PC-3 (cell line): ENCODE results near the gene TRPV6. TPM values are rescaled to one million over a fixed set of nuclear protein-coding genes. Genes with fewer than 3 reads are reported as not detected.

Experiments
- total RNA-seq: library from RNA; depleted of rRNA; stranded (reverse); fragments of >200 nt; gene quantifications from 2 replicates; pipeline ENCODE4 v1.2.3, GENCODE V29; 2014; rRNA removed

TRPV6 gene
- total RNA-seq, 1 experiment from 2014 or later: 1.4 TPM

Other genes starting within 250 kb of the TRPV6 start
- gene PRSS1, start 136.3 kb downstream of the TRPV6 start, total RNA-seq: not detected in 2 replicates
- 0.40 TPM in 1 of 2 replicates, not detected in the other for gene PRSS2, start 114.8 kb downstream of the TRPV6 start, total RNA-seq
- gene EPHB6, start 30.7 kb downstream of the TRPV6 start, total RNA-seq: 30.5 and 48.2 TPM in 2 replicates
- not detected in 2 replicates for gene TRPV5, start 48.0 kb upstream of the TRPV6 start, total RNA-seq
- gene LLCFC1, start 53.7 kb upstream of the TRPV6 start, total RNA-seq: not detected in 2 replicates
- gene KEL, start 76.6 kb upstream of the TRPV6 start, total RNA-seq: 0.18 TPM in 1 of 2 replicates, not detected in the other
- not detected in 2 replicates for gene OR9A2, start 141.4 kb upstream of the TRPV6 start, total RNA-seq
- gene OR6V1, start 166.6 kb upstream of the TRPV6 start, total RNA-seq: not detected in 2 replicates
- gene PIP, start 246.3 kb upstream of the TRPV6 start, total RNA-seq: not detected in 2 replicates